ENCODE data around the gene CC2D1B. TPM values are rescaled to one million over a fixed set of nuclear protein-coding genes. Genes with fewer than 3 reads are reported as not detected.

Gene CC2D1B
- total RNA-seq, 1 donor = 41.6 TPM

DNA sequence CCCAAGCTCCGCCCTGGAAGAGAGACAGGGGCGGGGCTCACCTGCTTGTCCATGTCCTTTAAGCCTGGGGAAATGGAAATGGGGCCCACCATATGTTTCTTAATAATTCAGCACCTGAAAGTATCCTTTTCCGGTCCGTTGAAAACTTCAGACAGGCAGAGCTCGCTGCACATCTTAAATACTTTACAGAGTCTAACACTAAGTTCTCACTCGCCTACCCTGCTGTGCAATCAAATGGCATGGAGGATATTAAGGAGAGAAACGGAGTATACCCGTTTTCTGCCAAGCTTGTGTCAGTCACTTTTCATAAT is 467 bp upstream of the CC2D1B start:
- H3K27ac ChIP-seq (ENCODE audit: low read depth, low read length) = no peak overlapping the region
- TF ChIP-seq, protein P1, sequence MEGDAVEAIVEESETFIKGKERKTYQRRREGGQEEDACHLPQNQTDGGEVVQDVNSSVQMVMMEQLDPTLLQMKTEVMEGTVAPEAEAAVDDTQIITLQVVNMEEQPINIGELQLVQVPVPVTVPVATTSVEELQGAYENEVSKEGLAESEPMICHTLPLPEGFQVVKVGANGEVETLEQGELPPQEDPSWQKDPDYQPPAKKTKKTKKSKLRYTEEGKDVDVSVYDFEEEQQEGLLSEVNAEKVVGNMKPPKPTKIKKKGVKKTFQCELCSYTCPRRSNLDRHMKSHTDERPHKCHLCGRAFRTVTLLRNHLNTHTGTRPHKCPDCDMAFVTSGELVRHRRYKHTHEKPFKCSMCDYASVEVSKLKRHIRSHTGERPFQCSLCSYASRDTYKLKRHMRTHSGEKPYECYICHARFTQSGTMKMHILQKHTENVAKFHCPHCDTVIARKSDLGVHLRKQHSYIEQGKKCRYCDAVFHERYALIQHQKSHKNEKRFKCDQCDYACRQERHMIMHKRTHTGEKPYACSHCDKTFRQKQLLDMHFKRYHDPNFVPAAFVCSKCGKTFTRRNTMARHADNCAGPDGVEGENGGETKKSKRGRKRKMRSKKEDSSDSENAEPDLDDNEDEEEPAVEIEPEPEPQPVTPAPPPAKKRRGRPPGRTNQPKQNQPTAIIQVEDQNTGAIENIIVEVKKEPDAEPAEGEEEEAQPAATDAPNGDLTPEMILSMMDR (IDR thresholded peaks at IDR 0.05; ENCODE audit: extremely low read depth, low read depth, low read length) = no peak
- H3K9me3 ChIP-seq (ENCODE audit: low read depth, low read length) = no peaks in the 10 kb centered on the region
- no peaks in the 10 kb centered on the region for H3K27me3 ChIP-seq (ENCODE audit: insufficient read depth, low read length)
- peak overlapping the region; percentile 87 for H3K4me3 ChIP-seq (ENCODE audit: insufficient read depth, low read length)
- H3K4me2 ChIP-seq (ENCODE audit: insufficient read depth, low read length) = peak overlapping the region; percentile 84
- H3K4me1 ChIP-seq (ENCODE audit: insufficient read depth, low read length) = peaks cover 15% of the 10 kb centered on the region
- peaks cover 3% of the 10 kb centered on the region for H4K20me1 ChIP-seq (ENCODE audit: insufficient read depth, low read length)
- DNase-seq (ENCODE audit: insufficient read length, low spot score, missing footprints) = no peak
- H3K79me2 ChIP-seq (ENCODE audit: insufficient read depth, low read length) = peaks cover 39% of the 10 kb centered on the region
- H2AFZ ChIP-seq (ENCODE audit: low read length) = peak overlapping the region; percentile 77
- peaks cover 20% of the 10 kb centered on the region for H3K36me3 ChIP-seq (ENCODE audit: insufficient read depth, low read length)

DNA sequence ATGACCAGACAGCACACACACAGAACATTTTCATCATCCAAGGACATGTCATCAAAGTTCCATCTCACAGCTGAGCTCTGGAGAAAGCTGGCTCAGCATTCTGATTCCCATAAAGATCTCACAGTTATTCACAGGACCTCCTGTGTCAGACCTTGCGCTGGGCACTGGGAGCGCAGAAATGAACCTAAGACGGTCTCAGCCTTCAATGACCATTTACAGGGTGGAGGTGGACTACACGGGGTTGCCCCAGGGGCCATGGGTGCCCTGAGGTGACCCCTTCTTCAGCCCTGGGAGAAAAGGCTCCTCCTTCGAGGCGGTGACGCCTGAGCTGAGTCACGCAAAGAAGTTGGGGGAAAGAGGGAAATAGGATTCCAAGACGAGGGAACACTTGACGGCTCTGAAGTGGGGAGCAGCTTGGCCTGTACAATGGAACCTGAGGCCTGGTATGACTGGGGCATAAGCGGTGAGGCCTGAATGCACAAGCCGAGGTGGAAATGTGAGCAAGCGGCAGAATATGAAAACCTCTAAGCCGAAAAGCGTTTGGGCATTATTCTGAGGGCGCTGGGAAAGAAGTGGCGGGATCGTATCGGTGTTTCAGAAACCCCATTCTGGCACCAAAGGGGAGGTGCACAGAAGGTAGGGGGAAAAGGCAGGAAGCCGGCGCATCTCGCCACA is 797 bp downstream of the CC2D1B start:
- peak overlapping the region; percentile 84 for H3K4me2 ChIP-seq (ENCODE audit: insufficient read depth, low read length)
- no peaks in the 10 kb centered on the region for H3K9me3 ChIP-seq (ENCODE audit: low read depth, low read length)
- H3K27me3 ChIP-seq (ENCODE audit: insufficient read depth, low read length) = no peaks in the 10 kb centered on the region
- peak overlapping the region; percentile 87 for H3K4me3 ChIP-seq (ENCODE audit: insufficient read depth, low read length)
- peak overlapping the region; percentile 83 for H3K27ac ChIP-seq (ENCODE audit: low read depth, low read length)
- H3K36me3 ChIP-seq (ENCODE audit: insufficient read depth, low read length) = peaks cover 32% of the 10 kb centered on the region
- peak; percentile 95 for DNase-seq (ENCODE audit: insufficient read length, low spot score, missing footprints)
- H3K79me2 ChIP-seq (ENCODE audit: insufficient read depth, low read length) = peaks cover 39% of the 10 kb centered on the region
- TF ChIP-seq, protein P1 (IDR thresholded peaks at IDR 0.05; ENCODE audit: extremely low read depth, low read depth, low read length) = no peak
- H4K20me1 ChIP-seq (ENCODE audit: insufficient read depth, low read length) = peaks cover 3% of the 10 kb centered on the region
- H3K4me1 ChIP-seq (ENCODE audit: insufficient read depth, low read length) = peaks cover 15% of the 10 kb centered on the region
- H2AFZ ChIP-seq (ENCODE audit: low read length) = peak overlapping the region; percentile 81

DNA sequence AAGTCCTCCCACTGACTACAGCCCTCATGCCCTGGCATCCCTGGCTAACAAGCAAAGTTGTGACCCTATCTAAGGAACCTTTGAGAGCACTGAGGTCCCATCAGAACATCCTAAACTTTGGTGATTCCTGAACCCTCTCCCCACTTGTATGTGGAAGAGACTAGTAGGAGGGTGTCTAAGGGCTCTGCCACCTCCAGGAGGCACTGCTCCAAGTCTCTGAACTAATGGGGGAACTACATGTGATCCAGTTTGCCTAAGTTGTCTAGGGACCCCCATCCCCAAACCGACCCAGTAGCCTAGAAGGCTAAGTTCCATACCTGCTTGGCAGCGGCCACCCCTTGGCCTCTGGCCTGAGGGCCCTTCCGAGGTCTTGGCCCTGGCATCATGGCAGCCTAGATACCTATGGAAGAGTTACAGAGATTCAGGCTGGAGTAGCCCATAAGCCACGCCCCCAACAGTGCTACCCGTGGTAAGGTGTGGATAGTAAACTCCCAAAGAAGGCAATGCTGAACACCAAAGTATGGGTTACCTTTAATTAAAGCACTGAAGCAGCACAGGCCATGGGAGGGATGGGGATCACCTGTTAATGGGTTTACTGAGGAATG is 1.7 kb downstream of the CC2D1B start:
- Histone ChIP-seq H3K27ac (ENCODE audit: low read depth, low read length) (peak overlapping the region; percentile 83), H3K36me3 (ENCODE audit: insufficient read depth, low read length) (peaks cover 40% of the 10 kb centered on the region), H3K79me2 (ENCODE audit: insufficient read depth, low read length) (peaks cover 39% of the 10 kb centered on the region), H3K4me1 (ENCODE audit: insufficient read depth, low read length) (peaks cover 15% of the 10 kb centered on the region), H4K20me1 (ENCODE audit: insufficient read depth, low read length) (peaks cover 3% of the 10 kb centered on the region), H3K4me3 (ENCODE audit: insufficient read depth, low read length) (no peak overlapping the region), H3K4me2 (ENCODE audit: insufficient read depth, low read length) (peak overlapping the region; percentile 84), H2AFZ (ENCODE audit: low read length) (no peak overlapping the region), H3K9me3 (ENCODE audit: low read depth, low read length) (no peaks in the 10 kb centered on the region), H3K27me3 (ENCODE audit: insufficient read depth, low read length) (no peaks in the 10 kb centered on the region)
- TF ChIP-seq, protein P1 (IDR thresholded peaks at IDR 0.05; ENCODE audit: extremely low read depth, low read depth, low read length) = no peak
- DNase-seq (ENCODE audit: insufficient read length, low spot score, missing footprints) = peak; percentile 75

DNA sequence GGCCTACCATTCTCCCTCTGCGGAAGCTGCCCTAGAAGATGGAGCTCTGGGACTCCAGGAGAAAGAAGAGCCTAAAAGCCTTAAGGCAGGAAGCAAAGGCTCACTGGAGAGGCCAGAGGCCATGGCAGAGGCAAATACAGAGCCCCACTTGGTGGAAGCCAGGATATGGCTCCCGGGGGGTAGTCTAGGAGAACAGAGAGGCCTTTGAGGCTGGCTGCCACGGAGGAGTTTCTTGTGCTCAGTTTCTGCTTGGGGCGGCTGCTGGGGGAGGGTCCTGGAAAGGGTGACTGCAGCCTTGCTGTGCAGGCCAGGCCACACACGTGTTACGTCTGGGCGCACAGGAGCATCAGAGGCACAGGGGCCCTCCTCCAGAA is 5.4 kb downstream of the CC2D1B start:
- no peak overlapping the region for H3K27ac ChIP-seq (ENCODE audit: low read depth, low read length)
- H3K36me3 ChIP-seq (ENCODE audit: insufficient read depth, low read length) = peaks cover 72% of the 10 kb centered on the region

More for the DNA sequence above, 5.4 kb downstream of the CC2D1B start:
- DNase-seq (ENCODE audit: insufficient read length, low spot score, missing footprints) = peak; percentile 30
- Histone ChIP-seq H3K4me2 (ENCODE audit: insufficient read depth, low read length) (no peak overlapping the region), H3K4me1 (ENCODE audit: insufficient read depth, low read length) (peaks cover 11% of the 10 kb centered on the region), H2AFZ (ENCODE audit: low read length) (no peak overlapping the region), H3K9me3 (ENCODE audit: low read depth, low read length) (no peaks in the 10 kb centered on the region), H3K27me3 (ENCODE audit: insufficient read depth, low read length) (no peaks in the 10 kb centered on the region), H4K20me1 (ENCODE audit: insufficient read depth, low read length) (peaks cover 3% of the 10 kb centered on the region), H3K4me3 (ENCODE audit: insufficient read depth, low read length) (no peak overlapping the region), H3K79me2 (ENCODE audit: insufficient read depth, low read length) (peaks cover 36% of the 10 kb centered on the region)
- TF ChIP-seq, protein P1 (IDR thresholded peaks at IDR 0.05; ENCODE audit: extremely low read depth, low read depth, low read length) = no peak
